GM23248 (cell line): ENCODE measurements around the gene FOXN3.

Experiments used
- EZH2 ChIP-seq: fragments of 200-600 bp; sonication (generic); IDR thresholded peaks from 2 replicates; pipeline ENCODE4 v1.6.1; 2018; ENCODE audit warnings: antibody characterized with exemption, mild to moderate bottlenecking; ENCODE audit not compliant: insufficient read depth, poor library complexity, severe bottlenecking
- EZH2phosphoT487 ChIP-seq: fragments of 200-600 bp; sonication (generic); IDR thresholded peaks from 2 replicates; pipeline ENCODE4 v1.6.1; 2018; ENCODE audit warnings: antibody characterized with exemption, moderate library complexity, mild to moderate bottlenecking, low read depth; ENCODE audit not compliant: insufficient read depth

- TF ChIP-seq EZH2phosphoT487, result no peak
- no peak for TF ChIP-seq EZH2
Observed at GRCh38 chr14:89131004-89131750, 285.9 kb downstream of the FOXN3 start.
